ENCODE data around the gene ZBTB46. TPM values are rescaled to one million over a fixed set of nuclear protein-coding genes. Genes with fewer than 3 reads are reported as not detected.
A peak's percentile ranks its signal among the peaks of the same experiment; 100 is the strongest.

ZBTB46 gene
- total RNA-seq, 5 donors from 2014 or later (not counting 1 experiment from before 2014, with no cell fraction given), result 0.20 to 0.95 (median 0.30) TPM

DNA sequence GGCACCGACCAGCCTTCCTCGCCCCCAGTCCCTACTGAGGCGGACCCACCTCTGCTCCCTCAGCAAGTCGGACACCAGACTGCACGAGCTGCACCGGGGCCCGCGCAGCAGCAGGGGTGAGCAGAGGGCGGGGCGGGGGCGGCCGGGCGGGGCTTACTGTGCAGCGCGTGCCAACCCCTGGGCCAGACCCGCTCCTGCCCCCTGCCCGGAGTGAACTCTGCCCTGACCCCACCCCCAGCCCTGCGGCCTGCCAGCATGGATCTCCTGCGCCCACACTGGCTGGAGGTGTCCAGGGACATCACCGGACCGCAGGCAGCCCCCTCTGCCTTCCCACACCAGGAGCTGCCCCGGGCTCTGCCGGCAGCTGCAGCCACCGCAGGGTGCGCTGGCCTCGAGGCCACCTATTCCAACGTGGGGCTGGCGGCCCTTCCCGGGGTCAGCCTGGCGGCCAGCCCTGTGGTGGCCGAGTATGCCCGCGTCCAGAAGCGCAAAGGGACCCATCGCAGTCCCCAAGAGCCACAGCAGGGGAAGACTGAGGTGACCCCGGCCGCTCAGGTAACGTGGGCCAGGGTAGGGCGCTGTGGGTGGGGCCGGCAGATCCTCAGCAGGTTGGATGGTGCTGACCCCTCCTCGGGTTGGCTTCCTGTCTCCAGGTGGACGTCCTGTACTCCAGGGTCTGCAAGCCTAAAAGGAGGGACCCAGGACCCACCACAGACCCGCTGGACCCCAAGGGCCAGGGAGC, 92.9 kb downstream of the ZBTB46 start:
- peaks cover 9% of the 10 kb centered on the region for H3K36me3 Mint-ChIP-seq
- CTCF ChIA-PET, result no interaction called here

DNA sequence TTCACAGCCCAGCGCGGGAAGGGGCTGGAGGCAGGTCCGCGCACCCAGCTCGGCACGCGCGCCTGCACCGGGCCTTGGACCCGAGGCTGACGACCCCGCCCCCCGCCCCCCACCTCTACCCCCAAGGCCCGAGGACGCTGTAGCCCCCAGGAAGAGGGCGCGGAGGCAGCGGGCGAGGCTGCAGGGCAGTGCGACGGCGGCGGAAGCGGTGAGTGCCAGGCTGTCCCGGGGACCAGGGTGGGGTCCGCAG, 93.4 kb downstream of the ZBTB46 start:
- Mint-ChIP-seq H3K4me3 (peak overlapping the region; percentile 84 to 90 (median 89)), H3K27me3 (no peaks in the 10 kb centered on the region), H3K27ac (peak overlapping the region in 1 of 2 donors; percentile 92), H3K36me3 (peaks cover 9% of the 10 kb centered on the region), H3K9me3 (no peaks in the 10 kb centered on the region), H3K4me1 (peaks cover 24 to 27% (median 26%) of the 10 kb centered on the region in 3 donors)
- peak overlapping the region; percentile 88 to 90 for H3K4me3 ChIP-seq (ENCODE audit: control insufficient read depth in 1 of 2, extremely low read depth in 1 of 2, low read length in 1 of 2)
- peaks cover 14 to 71% of the 10 kb centered on the region in 2 experiments for H3K4me1 ChIP-seq (ENCODE audit: control insufficient read depth in 1 of 2, extremely low read depth in 1 of 2, insufficient read depth in 2 of 2, low read length in 2 of 2)
- no peak overlapping the region for H3K27ac ChIP-seq (ENCODE audit: low read length)
- H3K27me3 ChIP-seq (replicated peaks in 1 of 2; ENCODE audit: control insufficient read depth in 2 of 2, extremely low read depth in 1 of 2, insufficient read depth in 2 of 2, low read length in 1 of 2), result no peaks in the 10 kb centered on the region
- CTCF ChIA-PET, result interaction anchor here in 1 of 2 donors (2.1 kb wide), 1 partner anchor 30 kb away, joined by 20 read pairs; the partner anchor contains the start of genes ARFRP1 and ZGPAT
- ATAC-seq (replicated peaks in 1 of 4) (peak; percentile 0), DNase-seq (peak in 2 of 35 experiments; percentile 17 to 37)
- POLR2A ChIA-PET, result no interaction called here
- H3K9me3 ChIP-seq, result no peaks in the 10 kb centered on the region
- peaks cover 17 to 55% of the 10 kb centered on the region in 2 donors for H3K36me3 ChIP-seq (ENCODE audit: control insufficient read depth in 2 of 2, extremely low read depth in 1 of 2, insufficient read depth in 1 of 2, low read length in 1 of 2)
- 0% methylated on average over 22 of the region's 26 CpGs for WGBS (ENCODE audit: insufficient coverage)

More for the DNA sequence above, 92.9 kb downstream of the ZBTB46 start:
- peak overlapping the region; percentile 36 to 90 (median 65) for H3K4me3 Mint-ChIP-seq
- POLR2A ChIA-PET, result no interaction called here
- peak; percentile 8 to 20 (median 12) for ATAC-seq (replicated peaks in 1 of 4)
- Histone ChIP-seq H3K4me1 (ENCODE audit: control insufficient read depth in 1 of 2, extremely low read depth in 1 of 2, insufficient read depth in 2 of 2, low read length in 2 of 2) (peaks cover 14 to 70% of the 10 kb centered on the region in 2 experiments), H3K27ac (ENCODE audit: low read length) (peak overlapping the region; percentile 24), H3K27me3 (replicated peaks in 1 of 2; ENCODE audit: control insufficient read depth in 2 of 2, extremely low read depth in 1 of 2, insufficient read depth in 2 of 2, low read length in 1 of 2) (no peaks in the 10 kb centered on the region), H3K9me3 (no peaks in the 10 kb centered on the region), H3K36me3 (ENCODE audit: control insufficient read depth in 2 of 2, extremely low read depth in 1 of 2, insufficient read depth in 1 of 2, low read length in 1 of 2) (peaks cover 17 to 58% of the 10 kb centered on the region in 2 donors), H3K4me3 (ENCODE audit: control insufficient read depth in 1 of 2, extremely low read depth in 1 of 2, low read length in 1 of 2) (peak overlapping the region; percentile 64 to 88)
- DNase-seq, result peak in 11 of 35 experiments; percentile 22 to 60 (median 41)
- H3K4me1 Mint-ChIP-seq, result peaks cover 24 to 27% (median 26%) of the 10 kb centered on the region in 3 donors
- 16% methylated on average over 43 of the region's 43 CpGs for WGBS (ENCODE audit: insufficient coverage)
- H3K9me3 Mint-ChIP-seq, result no peaks in the 10 kb centered on the region
- no peaks in the 10 kb centered on the region for H3K27me3 Mint-ChIP-seq
- H3K27ac Mint-ChIP-seq, result peak overlapping the region in 1 of 2 donors; percentile 34

DNA sequence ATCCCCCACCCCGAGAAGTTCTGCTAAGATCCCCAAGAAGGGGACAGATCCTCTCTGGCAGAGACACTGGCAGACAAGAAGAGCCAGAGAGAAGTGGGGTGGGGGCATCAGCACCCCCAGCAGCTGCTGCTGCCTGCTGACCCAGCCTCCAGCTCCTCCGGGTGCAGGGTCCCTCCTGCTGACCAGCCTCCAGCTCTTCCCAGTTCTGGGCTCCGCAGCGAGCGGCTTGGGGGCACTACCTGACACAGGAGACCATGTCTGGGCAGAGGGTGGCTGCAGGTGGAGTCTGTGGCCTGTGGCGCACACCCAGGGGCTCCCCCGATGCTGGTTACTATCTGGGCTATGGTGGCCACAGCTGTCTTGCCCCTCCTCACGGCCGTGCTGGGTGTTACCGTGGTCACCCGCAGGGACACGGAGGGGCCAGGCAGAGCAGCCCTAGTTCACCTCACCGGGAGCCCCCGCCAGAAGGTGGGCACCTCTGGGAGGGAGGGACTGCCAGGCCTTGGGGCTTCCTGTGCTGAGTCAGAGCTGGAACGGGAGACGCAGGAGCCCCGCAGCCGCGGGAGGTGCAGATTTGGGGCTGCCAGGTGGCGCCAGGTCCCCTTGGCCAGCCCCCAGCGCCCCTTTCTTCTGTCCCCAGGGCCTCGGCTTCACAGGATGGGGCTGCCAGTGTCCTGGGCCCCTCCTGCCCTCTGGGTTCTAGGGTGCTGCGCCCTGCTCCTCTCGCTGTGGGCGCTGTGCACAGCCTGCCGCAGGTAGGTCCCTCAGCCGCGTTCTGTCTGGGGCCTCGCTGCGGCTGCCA, 94.0 kb downstream of the ZBTB46 start:
- Histone ChIP-seq H3K4me3 (ENCODE audit: control insufficient read depth in 1 of 2, extremely low read depth in 1 of 2, low read length in 1 of 2) (peak overlapping the region; percentile 88 to 90), H3K27ac (ENCODE audit: low read length) (peak overlapping the region; percentile 69), H3K4me1 (ENCODE audit: control insufficient read depth in 1 of 2, extremely low read depth in 1 of 2, insufficient read depth in 2 of 2, low read length in 2 of 2) (peaks cover 14 to 71% of the 10 kb centered on the region in 2 experiments), H3K27me3 (replicated peaks in 1 of 2; ENCODE audit: control insufficient read depth in 2 of 2, extremely low read depth in 1 of 2, insufficient read depth in 2 of 2, low read length in 1 of 2) (no peaks in the 10 kb centered on the region), H3K9me3 (no peaks in the 10 kb centered on the region), H3K36me3 (ENCODE audit: control insufficient read depth in 2 of 2, extremely low read depth in 1 of 2, insufficient read depth in 1 of 2, low read length in 1 of 2) (peaks cover 17 to 50% of the 10 kb centered on the region in 2 donors)
- Mint-ChIP-seq H3K4me3 (peak overlapping the region; percentile 84 to 90 (median 89)), H3K27ac (peak overlapping the region; percentile 92 to 93), H3K36me3 (peaks cover 9% of the 10 kb centered on the region), H3K4me1 (peaks cover 24 to 27% (median 26%) of the 10 kb centered on the region in 3 donors), H3K9me3 (no peaks in the 10 kb centered on the region), H3K27me3 (no peaks in the 10 kb centered on the region)
- CTCF ChIA-PET, result interaction anchor here in 1 of 2 donors (0.9 to 2.1 kb wide), 4 partner anchors 29 to 346 kb away, joined by 3 to 20 read pairs (median 3); partner anchors contain the start of genes ARFRP1 and ZGPAT
- WGBS (ENCODE audit: insufficient coverage), result under 1% methylated on average over 30 of the region's 30 CpGs
- peak in 25 of 35 experiments; percentile 23 to 74 (median 47) for DNase-seq
- POLR2A ChIA-PET, result no interaction called here
- peak; percentile 28 to 34 (median 31) for ATAC-seq (replicated peaks in 1 of 4)

DNA sequence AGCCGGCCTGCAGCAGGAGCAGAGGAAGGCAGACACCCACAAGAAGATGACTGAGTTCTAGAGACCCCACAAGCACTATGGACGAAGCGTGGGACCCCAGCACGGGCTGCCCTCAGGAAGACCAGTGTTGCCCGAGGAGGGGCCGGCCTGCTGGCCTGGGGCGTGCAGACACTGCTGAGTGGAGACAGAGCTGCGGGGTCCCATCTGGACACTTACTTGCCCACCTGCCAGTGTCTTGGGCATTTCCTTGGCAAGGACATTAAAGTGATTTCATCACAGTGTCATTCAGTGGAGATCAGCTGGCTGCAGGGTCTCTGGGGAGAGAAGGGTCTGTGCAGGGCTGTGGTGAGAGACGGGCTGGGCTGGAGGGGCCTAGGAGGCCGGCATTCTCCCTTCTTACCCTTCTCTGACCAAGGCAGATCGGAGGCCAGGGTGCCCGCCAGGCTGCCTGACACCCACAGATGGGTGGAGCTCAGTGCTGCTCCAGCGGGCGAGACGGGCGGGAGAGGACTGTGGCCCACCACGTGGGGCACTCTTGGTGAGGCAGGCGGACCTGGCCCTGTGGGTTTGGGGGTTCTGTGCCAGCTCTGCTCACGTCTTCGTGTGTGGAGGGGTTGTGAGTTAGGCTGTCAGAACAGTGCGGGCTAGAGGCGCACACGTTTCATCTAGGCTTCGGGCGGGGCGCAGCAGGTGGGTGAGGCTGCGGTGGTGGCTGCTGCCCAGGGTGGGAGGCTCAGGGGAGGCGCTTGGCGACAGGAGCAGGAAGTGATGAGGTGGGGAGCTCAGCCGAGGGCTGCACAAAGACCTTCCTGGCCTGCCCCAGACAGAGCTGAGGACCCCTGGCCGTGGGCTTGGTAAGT, 95.0 kb downstream of the ZBTB46 start, which contains the start of gene LIME1:
TSS of gene LIME1 (plus strand) at position 806 of the 860 bp plus-strand sequence. CDS start 886 bp downstream, outside the sequence.
- Mint-ChIP-seq H3K4me3 (peak within 1 kb of the TSS; percentile 84 to 90 (median 89)), H3K36me3 (peaks cover 9% of the 10 kb centered on the region), H3K27me3 (no peaks in the 10 kb centered on the region), H3K27ac (peak within 1 kb of the TSS; percentile 92 to 93), H3K9me3 (no peaks in the 10 kb centered on the region), H3K4me1 (peaks cover 24 to 27% (median 26%) of the 10 kb centered on the region in 3 donors)
- peak within 1 kb of the TSS; percentile 88 to 90 for H3K4me3 ChIP-seq (ENCODE audit: control insufficient read depth in 1 of 2, extremely low read depth in 1 of 2, low read length in 1 of 2)
- ChIA-PET CTCF (interaction anchor here in 1 of 2 donors (0.9 to 2.1 kb wide), 4 partner anchors 28 to 347 kb away, joined by 3 to 20 read pairs (median 3); partner anchors contain the start of genes ARFRP1 and ZGPAT), POLR2A (interaction anchor here (0.5 to 0.9 kb wide), 3 partner anchors 8 to 199 kb away, joined by 3 to 7 read pairs (median 3); partner anchors contain the start of genes ARFRP1 (in 1 of the 2), PTK6 (in 1 of the 2) and ZGPAT (in 1 of the 2))
- ATAC-seq (replicated peaks in 1 of 4) (peak; percentile 60 to 75 (median 64)), DNase-seq (peak; percentile 69 to 92 (median 84))
- WGBS (ENCODE audit: insufficient coverage), result 19% methylated on average over 28 of the region's 31 CpGs
- peaks cover 18 to 70% of the 10 kb centered on the region in 2 experiments for H3K4me1 ChIP-seq (ENCODE audit: control insufficient read depth in 1 of 2, extremely low read depth in 1 of 2, insufficient read depth in 2 of 2, low read length in 2 of 2)
- peaks cover 13 to 40% of the 10 kb centered on the region in 2 donors for H3K36me3 ChIP-seq (ENCODE audit: control insufficient read depth in 2 of 2, extremely low read depth in 1 of 2, insufficient read depth in 1 of 2, low read length in 1 of 2)
- peak within 1 kb of the TSS; percentile 69 for H3K27ac ChIP-seq (ENCODE audit: low read length)
- no peaks in the 10 kb centered on the region for H3K27me3 ChIP-seq (replicated peaks in 1 of 2; ENCODE audit: control insufficient read depth in 2 of 2, extremely low read depth in 1 of 2, insufficient read depth in 2 of 2, low read length in 1 of 2)
- H3K9me3 ChIP-seq, result no peaks in the 10 kb centered on the region

DNA sequence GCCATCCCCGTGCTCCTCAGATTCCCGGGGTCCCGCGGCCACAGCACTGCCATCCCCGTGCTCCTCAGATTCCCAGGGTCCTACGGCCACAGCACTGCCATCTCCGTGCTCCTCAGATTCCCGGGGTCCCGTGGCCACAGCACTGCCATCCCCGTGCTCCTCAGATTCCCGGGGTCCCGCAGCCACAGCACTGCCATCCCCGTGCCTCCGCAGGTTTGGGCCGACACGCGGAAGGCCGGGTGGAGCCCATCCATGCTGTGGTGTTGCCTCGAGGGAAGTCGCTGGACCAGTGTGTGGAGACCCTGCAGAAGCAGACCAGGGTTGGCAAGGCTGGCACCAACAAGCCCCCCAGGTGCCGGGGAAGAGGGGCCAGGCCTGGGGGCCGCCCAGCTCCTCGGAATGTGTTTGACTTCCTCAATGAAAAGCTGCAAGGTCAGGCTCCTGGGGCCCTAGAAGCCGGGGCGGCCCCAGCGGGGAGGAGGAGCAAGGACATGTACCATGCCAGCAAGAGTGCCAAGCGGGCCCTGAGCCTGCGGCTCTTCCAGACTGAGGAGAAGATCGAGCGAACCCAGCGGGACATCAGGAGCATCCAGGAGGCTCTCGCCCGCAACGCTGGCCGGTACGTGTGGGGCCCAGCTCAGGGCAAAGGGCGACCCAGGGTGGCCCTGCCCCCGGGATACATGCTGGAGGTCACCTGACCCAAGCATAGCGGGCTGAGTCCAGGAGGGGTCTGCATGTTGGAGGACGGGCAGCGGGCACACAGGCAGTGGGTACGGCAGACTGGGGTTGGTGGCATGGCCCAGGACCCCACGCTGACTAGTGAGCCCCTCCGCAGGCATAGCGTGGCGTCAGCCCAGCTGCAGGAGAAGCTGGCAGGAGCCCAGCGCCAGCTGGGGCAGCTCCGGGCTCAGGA, 95.9 kb downstream of the ZBTB46 start:
- H3K27me3 Mint-ChIP-seq, result no peaks in the 10 kb centered on the region
- H3K4me1 ChIP-seq (ENCODE audit: control insufficient read depth in 1 of 2, extremely low read depth in 1 of 2, insufficient read depth in 2 of 2, low read length in 2 of 2), result peaks cover 20 to 72% of the 10 kb centered on the region in 2 experiments

More for the DNA sequence above, 95.9 kb downstream of the ZBTB46 start:
- Histone ChIP-seq H3K27me3 (replicated peaks in 1 of 2; ENCODE audit: control insufficient read depth in 2 of 2, extremely low read depth in 1 of 2, insufficient read depth in 2 of 2, low read length in 1 of 2) (no peaks in the 10 kb centered on the region), H3K27ac (ENCODE audit: low read length) (peak overlapping the region; percentile 69), H3K4me3 (ENCODE audit: control insufficient read depth in 1 of 2, extremely low read depth in 1 of 2, low read length in 1 of 2) (no peak overlapping the region), H3K9me3 (no peaks in the 10 kb centered on the region), H3K36me3 (ENCODE audit: control insufficient read depth in 2 of 2, extremely low read depth in 1 of 2, insufficient read depth in 1 of 2, low read length in 1 of 2) (peaks cover 13 to 39% of the 10 kb centered on the region in 2 donors)
- no peak for ATAC-seq (replicated peaks in 1 of 4)
- peak overlapping the region; percentile 84 to 90 (median 89) for H3K4me3 Mint-ChIP-seq
- peak overlapping the region; percentile 92 to 93 for H3K27ac Mint-ChIP-seq
- CTCF ChIA-PET, result interaction anchor here in 1 of 2 donors (2.1 kb wide), 1 partner anchor 28 kb away, joined by 20 read pairs; the partner anchor contains the start of genes ARFRP1 and ZGPAT
- peaks cover 9% of the 10 kb centered on the region for H3K36me3 Mint-ChIP-seq
- POLR2A ChIA-PET, result interaction anchor here in 1 of 2 donors (0.6 to 0.9 kb wide), 2 partner anchors 27 to 198 kb away, joined by 3 read pairs; partner anchors contain the start of genes ARFRP1, PTK6 and ZGPAT
- WGBS (ENCODE audit: insufficient coverage), result 93% methylated on average over 48 of the region's 48 CpGs
- no peak for DNase-seq
- no peaks in the 10 kb centered on the region for H3K9me3 Mint-ChIP-seq
- H3K4me1 Mint-ChIP-seq, result peaks cover 24 to 27% (median 26%) of the 10 kb centered on the region in 3 donors
